CD14-positive monocyte (primary cell): ENCODE measurements around the gene CENPM. TPM values are rescaled to one million over a fixed set of nuclear protein-coding genes. Genes with fewer than 3 reads are reported as not detected.

Experiments
- DNase-seq, 3 donors: peaks; one replicate each; pipeline ENCODE4 v3.0.0-alpha.2; 2011 to 2022
- H2AFZ ChIP-seq: 2 replicates; pipeline ENCODE4 v1.6.0; 2012; ENCODE audit warnings: mild to moderate bottlenecking, low read depth, low read length, inconsistent platforms; ENCODE audit not compliant: insufficient read depth, poor library complexity, severe bottlenecking
- H3K27ac ChIP-seq, 2 donors: 1 replicate in 1 of 2; 2 replicates in 1 of 2; pipeline ENCODE4 v1.5.1; 2012 to 2013; ENCODE audit warnings: low read length in 2 of 2, control low read depth in 1 of 2, inconsistent platforms in 1 of 2, low read depth in 1 of 2, mild to moderate bottlenecking in 1 of 2
- H3K27me3 ChIP-seq, 2 donors: one replicate each; pipeline versions ENCODE4 v1.6.0 to v1.6.1; 2011 to 2013; ENCODE audit warnings: low read length in 2 of 2; ENCODE audit not compliant: control insufficient read depth in 2 of 2, insufficient read depth in 2 of 2
- H3K36me3 ChIP-seq, 2 donors: replicated peaks in 1 of 2; 1 replicate in 1 of 2; 2 replicates in 1 of 2; pipeline versions ENCODE4 v1.5.1 to v1.6.1; 2012 to 2013; ENCODE audit warnings: low read length in 2 of 2, control low read depth in 1 of 2, inconsistent platforms in 1 of 2, mild to moderate bottlenecking in 1 of 2; ENCODE audit not compliant: insufficient read depth in 2 of 2, control insufficient read depth in 1 of 2
- H3K4me1 ChIP-seq, 2 donors: 1 replicate in 1 of 2; 2 replicates in 1 of 2; pipeline versions ENCODE4 v1.5.1 to v1.6.1; 2012 to 2013; ENCODE audit warnings: low read length in 2 of 2, control low read depth in 1 of 2, inconsistent platforms in 1 of 2, mild to moderate bottlenecking in 1 of 2, moderate library complexity in 1 of 2; ENCODE audit not compliant: insufficient read depth in 2 of 2, control insufficient read depth in 1 of 2
- H3K4me2 ChIP-seq: replicated peaks from 2 replicates; pipeline ENCODE3; 2012; ENCODE audit warnings: low read length, moderate library complexity, mild to moderate bottlenecking; ENCODE audit not compliant: poor library complexity, severe bottlenecking; ENCODE audit errors: extremely low read depth
- H3K4me3 ChIP-seq, 3 experiments: fragments of 200-600 bp in 1 of 3; sonication (generic) in 1 of 3; replicated peaks in 1 of 3; 1 replicate in 2 of 3; 2 replicates in 1 of 3; pipeline ENCODE4 v1.5.1; 2011 to 2013; ENCODE audit warnings: low read length in 3 of 3, mild to moderate bottlenecking in 3 of 3, control low read depth in 2 of 3, low read depth in 2 of 3, inconsistent platforms in 1 of 3, moderate library complexity in 1 of 3
- H3K79me2 ChIP-seq: 2 replicates; pipeline ENCODE4 v1.6.0; 2012; ENCODE audit warnings: mild to moderate bottlenecking, control low read depth, inconsistent platforms, low read length, moderate library complexity; ENCODE audit not compliant: insufficient read depth
- H3K9ac ChIP-seq: 2 replicates; pipeline ENCODE4 v1.6.0; 2017; ENCODE audit warnings: low read length, mild to moderate bottlenecking; ENCODE audit not compliant: insufficient read depth, poor library complexity, severe bottlenecking
- H3K9me3 ChIP-seq, 2 donors: replicated peaks in 1 of 2; 1 replicate in 1 of 2; 2 replicates in 1 of 2; pipeline versions ENCODE4 v1.5.1 to v1.6.1; 2012 to 2013; ENCODE audit warnings: low read length in 2 of 2, control low read depth in 1 of 2; ENCODE audit not compliant: control insufficient read depth in 1 of 2, insufficient read depth in 1 of 2
- H4K20me1 ChIP-seq: 2 replicates; pipeline ENCODE4 v1.6.0; 2012; ENCODE audit warnings: mild to moderate bottlenecking, low read length, control low read depth, moderate library complexity; ENCODE audit not compliant: insufficient read depth
- H3K27ac Mint-ChIP-seq, 7 donors: one replicate each; pipeline ENCODE4 v1.8.0; 2020; ENCODE audit warnings: mild to moderate bottlenecking in 7 of 7, mixed read lengths in 7 of 7, moderate library complexity in 6 of 7, inconsistent platforms in 2 of 7
- H3K27me3 Mint-ChIP-seq, 3 donors: one replicate each; pipeline ENCODE4 v1.8.0; 2021 to 2022; ENCODE audit warnings: low read depth in 3 of 3, mild to moderate bottlenecking in 3 of 3, mixed read lengths in 3 of 3, moderate library complexity in 3 of 3, inconsistent platforms in 1 of 3
- H3K36me3 Mint-ChIP-seq, 2 donors: one replicate each; pipeline ENCODE4 v1.8.0; 2020; ENCODE audit warnings: mixed read lengths in 2 of 2, inconsistent platforms in 1 of 2, mild to moderate bottlenecking in 1 of 2
- H3K4me1 Mint-ChIP-seq: one replicate; pipeline ENCODE4 v1.8.0; 2020; ENCODE audit warnings: mild to moderate bottlenecking, mixed read lengths
- H3K4me3 Mint-ChIP-seq, 2 donors: one replicate each; pipeline ENCODE4 v1.8.0; 2020; ENCODE audit warnings: mild to moderate bottlenecking in 2 of 2, mixed read lengths in 2 of 2, moderate library complexity in 1 of 2
- H3K9me3 Mint-ChIP-seq, 7 donors: one replicate each; pipeline ENCODE4 v1.8.0; 2020 to 2022; ENCODE audit warnings: mixed read lengths in 7 of 7, mild to moderate bottlenecking in 6 of 7, moderate library complexity in 6 of 7, inconsistent platforms in 2 of 7
- WGBS: methylation state at CpG from one replicate; pipeline ENCODE4 v1.1.5; 2013; ENCODE audit warnings: missing lambda C conversion rate; ENCODE audit not compliant: insufficient coverage; 5-methylcytosine and 5-hydroxymethylcytosine counted together
- intact Hi-C, 2 donors: fragments of 100-400 bp; cut with micrococcal nuclease; formaldehyde crosslinking; loops; one replicate each; pipeline versions ENCODE4 v1.15.0 to v1.15.1; 2023
- polyA plus RNA-seq, 3 donors: library from polyadenylated mRNA; depleted of rRNA in 1 of 3; unstranded in 2 of 3; stranded (reverse) in 1 of 3; fragments of 300-500 nt in 2 of 3; fragments of >200 nt in 1 of 3; fragmentation: Illumina TruSeq in 2 of 3; gene quantifications; 1 replicate in 2 of 3; 2 replicates in 1 of 3; pipeline ENCODE4 v1.2.3, GENCODE V29; 2012 to 2021
- TF ChIP-seq, protein P1 (sequence below): fragments of 200-600 bp; IDR thresholded peaks from one replicate; pipeline ENCODE4 v1.8.0; 2022; ENCODE audit warnings: antibody characterized with exemption, mild to moderate bottlenecking

Gene CENPM
- polyA plus RNA-seq, 3 donors, result 0.20 TPM; not detected in 2

DNA sequence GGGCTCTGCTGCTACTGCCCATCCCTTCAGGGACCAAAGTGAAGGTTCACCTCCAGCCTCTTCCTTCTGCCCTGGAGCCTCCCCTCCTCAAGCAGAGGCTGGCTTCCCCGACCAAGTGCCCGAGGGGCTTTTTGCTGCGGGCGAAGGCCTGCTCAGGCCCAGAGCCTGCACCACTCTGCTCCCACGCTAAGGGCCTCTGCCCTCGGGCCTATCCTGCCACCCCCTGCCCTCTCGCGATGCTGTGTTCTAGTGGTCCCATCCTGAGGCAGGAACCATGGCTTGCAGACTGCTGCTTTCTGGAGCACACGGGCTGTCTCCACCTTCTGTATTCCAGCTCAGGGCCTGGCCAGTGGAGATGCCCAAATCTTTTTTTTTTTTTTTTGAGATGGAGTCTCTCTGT lies 11.4 kb downstream of the CENPM start:
- intact Hi-C loops, result no loop called here
- Histone ChIP-seq H3K9ac (peak overlapping the region; percentile 8), H3K4me1 (no peaks in the 10 kb centered on the region)

DNA sequence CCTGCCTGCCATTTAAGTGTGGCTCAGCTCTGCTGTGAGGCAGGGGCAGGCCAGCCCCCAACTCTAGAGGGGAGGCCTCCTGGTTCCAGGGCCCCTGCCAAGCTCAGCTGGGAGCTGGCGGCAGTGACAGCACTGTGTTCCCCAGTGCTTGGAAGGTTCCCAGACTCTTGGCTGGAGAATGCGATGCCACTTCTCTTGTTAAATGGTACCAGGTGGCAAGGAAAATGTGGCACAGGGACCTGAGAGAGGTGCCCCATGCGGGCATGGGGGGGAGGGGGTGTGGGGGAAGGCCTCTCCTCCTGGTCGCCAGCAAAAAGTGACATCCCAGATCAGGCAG lies 12.0 kb downstream of the CENPM start:
- H3K27ac Mint-ChIP-seq, result peak overlapping the region in 2 of 7 donors; percentile 35 to 63
- Histone ChIP-seq H3K36me3 (peaks cover 7 to 15% of the 10 kb centered on the region in 2 donors), H4K20me1 (no peaks in the 10 kb centered on the region), H3K27me3 (no peaks in the 10 kb centered on the region), H3K9me3 (no peaks in the 10 kb centered on the region), H3K27ac (no peak overlapping the region), H3K4me2 (no peak overlapping the region), H2AFZ (no peak overlapping the region), H3K4me3 (no peak overlapping the region), H3K9ac (no peak overlapping the region), H3K79me2 (no peaks in the 10 kb centered on the region), H3K4me1 (no peaks in the 10 kb centered on the region)
- TF ChIP-seq, protein P1, sequence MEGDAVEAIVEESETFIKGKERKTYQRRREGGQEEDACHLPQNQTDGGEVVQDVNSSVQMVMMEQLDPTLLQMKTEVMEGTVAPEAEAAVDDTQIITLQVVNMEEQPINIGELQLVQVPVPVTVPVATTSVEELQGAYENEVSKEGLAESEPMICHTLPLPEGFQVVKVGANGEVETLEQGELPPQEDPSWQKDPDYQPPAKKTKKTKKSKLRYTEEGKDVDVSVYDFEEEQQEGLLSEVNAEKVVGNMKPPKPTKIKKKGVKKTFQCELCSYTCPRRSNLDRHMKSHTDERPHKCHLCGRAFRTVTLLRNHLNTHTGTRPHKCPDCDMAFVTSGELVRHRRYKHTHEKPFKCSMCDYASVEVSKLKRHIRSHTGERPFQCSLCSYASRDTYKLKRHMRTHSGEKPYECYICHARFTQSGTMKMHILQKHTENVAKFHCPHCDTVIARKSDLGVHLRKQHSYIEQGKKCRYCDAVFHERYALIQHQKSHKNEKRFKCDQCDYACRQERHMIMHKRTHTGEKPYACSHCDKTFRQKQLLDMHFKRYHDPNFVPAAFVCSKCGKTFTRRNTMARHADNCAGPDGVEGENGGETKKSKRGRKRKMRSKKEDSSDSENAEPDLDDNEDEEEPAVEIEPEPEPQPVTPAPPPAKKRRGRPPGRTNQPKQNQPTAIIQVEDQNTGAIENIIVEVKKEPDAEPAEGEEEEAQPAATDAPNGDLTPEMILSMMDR, result no peak
- peaks cover 9 to 39% of the 10 kb centered on the region in 2 donors for H3K36me3 Mint-ChIP-seq
- WGBS, result 100% methylated on average over 2 of the region's 4 CpGs
- peaks cover 0 to 2% (median 0%) of the 10 kb centered on the region in 7 donors for H3K9me3 Mint-ChIP-seq
- H3K27me3 Mint-ChIP-seq, result peaks cover 0 to 8% (median 2%) of the 10 kb centered on the region in 3 donors
- H3K4me3 Mint-ChIP-seq, result no peak overlapping the region
- DNase-seq, result no peak
- peaks cover 3% of the 10 kb centered on the region for H3K4me1 Mint-ChIP-seq
- intact Hi-C loops, result no loop called here

More for the DNA sequence above, 11.4 kb downstream of the CENPM start:
- Histone ChIP-seq H3K36me3 (peaks cover 7 to 15% of the 10 kb centered on the region in 2 donors), H3K4me2 (no peak overlapping the region), H3K27me3 (no peaks in the 10 kb centered on the region), H3K27ac (no peak overlapping the region), H2AFZ (no peak overlapping the region), H3K4me3 (no peak overlapping the region), H4K20me1 (no peaks in the 10 kb centered on the region), H3K9me3 (no peaks in the 10 kb centered on the region), H3K79me2 (no peaks in the 10 kb centered on the region)
- no peak for DNase-seq
- Mint-ChIP-seq H3K27me3 (peaks cover 0 to 8% (median 0%) of the 10 kb centered on the region in 3 donors), H3K4me1 (peaks cover 6% of the 10 kb centered on the region), H3K4me3 (no peak overlapping the region), H3K27ac (peak overlapping the region in 2 of 7 donors; percentile 15 to 63), H3K9me3 (peaks cover 0 to 3% (median 0%) of the 10 kb centered on the region in 7 donors), H3K36me3 (peaks cover 9 to 39% of the 10 kb centered on the region in 2 donors)
- TF ChIP-seq, protein P1, result no peak
- 98% methylated on average over 5 of the region's 9 CpGs for WGBS
